ENCODE measurements around the gene PRKAR1B.

GRCh38 chr7:589781-590575, 137.1 kb downstream of the PRKAR1B start:
- TF ChIP-seq, protein P1, sequence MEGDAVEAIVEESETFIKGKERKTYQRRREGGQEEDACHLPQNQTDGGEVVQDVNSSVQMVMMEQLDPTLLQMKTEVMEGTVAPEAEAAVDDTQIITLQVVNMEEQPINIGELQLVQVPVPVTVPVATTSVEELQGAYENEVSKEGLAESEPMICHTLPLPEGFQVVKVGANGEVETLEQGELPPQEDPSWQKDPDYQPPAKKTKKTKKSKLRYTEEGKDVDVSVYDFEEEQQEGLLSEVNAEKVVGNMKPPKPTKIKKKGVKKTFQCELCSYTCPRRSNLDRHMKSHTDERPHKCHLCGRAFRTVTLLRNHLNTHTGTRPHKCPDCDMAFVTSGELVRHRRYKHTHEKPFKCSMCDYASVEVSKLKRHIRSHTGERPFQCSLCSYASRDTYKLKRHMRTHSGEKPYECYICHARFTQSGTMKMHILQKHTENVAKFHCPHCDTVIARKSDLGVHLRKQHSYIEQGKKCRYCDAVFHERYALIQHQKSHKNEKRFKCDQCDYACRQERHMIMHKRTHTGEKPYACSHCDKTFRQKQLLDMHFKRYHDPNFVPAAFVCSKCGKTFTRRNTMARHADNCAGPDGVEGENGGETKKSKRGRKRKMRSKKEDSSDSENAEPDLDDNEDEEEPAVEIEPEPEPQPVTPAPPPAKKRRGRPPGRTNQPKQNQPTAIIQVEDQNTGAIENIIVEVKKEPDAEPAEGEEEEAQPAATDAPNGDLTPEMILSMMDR (IDR thresholded peaks at IDR 0.05; ENCODE audit: insufficient read depth, low read depth, low read length), result no peak
- TF ChIP-seq EZH2 (IDR thresholded peaks at IDR 0.05; ENCODE audit: insufficient read depth, low read length), result no peak

Measured in astrocyte (in vitro differentiated cells and primary cell).